GM10266 (cell line): ENCODE measurements around the gene OR10G4.

Source experiments
- DNase-seq: peaks from one replicate; pipeline ENCODE4 v3.0.0; 2012; ENCODE audit errors: extremely low spot score
- CTCF ChIP-seq: IDR thresholded peaks from 2 replicates; pipeline ENCODE4 v1.5.1; 2012; ENCODE audit warnings: mild to moderate bottlenecking, low read depth; ENCODE audit not compliant: control insufficient read depth, insufficient read depth; ENCODE audit errors: missing control alignments

The OR10G4 gene

GRCh38 chr11:124026498-124026897 lies 13.7 kb downstream of the OR10G4 start, which contains the start of gene OR10G8:
OR10G8 (plus strand) TSS chr11:124026798; CDS start chr11:124029623, 2,825 bp downstream.
- no peak for TF ChIP-seq CTCF

GRCh38 chr11:124036666-124037065 lies 23.9 kb downstream of the OR10G4 start:
- DNase-seq: no peak
- TF ChIP-seq CTCF: no peak

More at GRCh38 chr11:124026498-124026897, 13.7 kb downstream of the OR10G4 start, which contains the start of gene OR10G8:
- DNase-seq: no peak

- DNase-seq: no peak
- no peak for TF ChIP-seq CTCF
These were observed 26.8 kb downstream of the OR10G4 start for GRCh38 chr11:124039557-124039956.

DNA sequence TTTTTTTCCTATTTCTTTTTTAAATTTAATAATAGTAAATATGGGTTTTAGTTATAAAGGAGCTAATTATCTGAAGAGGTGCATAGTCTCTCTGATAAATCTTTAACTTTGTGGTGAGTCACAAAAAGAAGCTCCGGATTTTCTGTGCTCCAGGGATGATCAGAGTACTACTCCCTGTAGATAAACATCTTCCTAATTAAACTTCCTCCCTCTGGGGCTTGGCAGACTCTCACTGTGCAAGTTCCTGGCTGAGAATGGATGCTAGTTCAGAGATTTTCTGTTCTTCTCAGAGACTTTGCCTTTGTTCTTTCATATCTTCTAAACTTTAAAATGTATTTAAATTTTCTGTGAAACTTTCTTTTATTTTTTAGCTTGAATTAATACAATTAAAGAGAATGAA lies 28.5 kb downstream of the OR10G4 start, which contains the start of gene OR10G7:
TSS of gene OR10G7 (minus strand) at position 72 of the 400 bp plus-strand sequence. CDS start 2,324 bp downstream, outside the sequence.
- no peak for DNase-seq
- TF ChIP-seq CTCF: no peak

- no peak for DNase-seq
- TF ChIP-seq CTCF: no peak
These were observed 30.6 kb downstream of the OR10G4 start for GRCh38 chr11:124043420-124043819.

DNA sequence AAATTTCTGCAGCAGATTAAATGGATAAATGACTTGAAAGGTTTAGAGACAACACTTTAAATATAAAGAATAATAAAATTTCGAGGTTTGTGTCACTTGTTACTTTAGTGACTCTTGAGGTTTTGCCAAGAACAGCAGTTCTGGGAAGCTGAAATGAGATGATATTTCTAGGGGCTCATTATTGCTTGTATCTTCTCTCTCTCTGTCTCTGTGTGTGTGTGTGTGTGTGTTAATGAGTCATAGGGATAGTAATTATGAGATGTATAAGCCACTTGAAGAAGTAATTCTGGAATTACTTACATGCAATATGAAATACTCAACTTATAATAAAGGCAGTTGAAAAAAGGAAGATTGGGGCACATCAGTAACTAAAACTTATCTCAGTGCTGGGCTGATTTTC lies 38.0 kb downstream of the OR10G4 start:
- no peak for TF ChIP-seq CTCF
- no peak for DNase-seq

DNA sequence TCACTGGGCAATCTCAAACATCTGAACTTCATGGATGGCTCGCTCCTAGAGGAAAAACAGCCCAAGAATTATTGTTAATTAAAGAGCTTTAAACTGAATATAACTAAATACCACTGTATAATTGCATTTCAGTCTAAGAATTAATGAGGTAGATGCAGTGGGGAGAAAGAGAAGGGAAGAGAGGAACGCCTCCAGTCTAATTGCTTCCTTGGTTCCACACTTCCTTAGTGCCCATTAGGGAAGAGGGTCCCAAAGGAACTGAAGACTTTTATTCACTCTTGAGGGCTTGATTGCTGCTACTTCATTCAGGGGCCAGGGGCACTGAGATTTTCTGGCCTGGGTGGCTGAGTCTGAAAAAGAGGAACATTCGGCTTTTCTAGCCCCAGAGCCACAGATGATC lies 40.2 kb downstream of the OR10G4 start:
- no peak for TF ChIP-seq CTCF
- no peak for DNase-seq
